ACHN (cell line): ENCODE data around the gene SLC2A5.
"Not testable (repeated sequence)": the region's sequence is repeated elsewhere in the genome, so short reads cannot be mapped to it uniquely, and the experiment has no call there.

ENCODE experiments used
- DNase-seq: peaks from one replicate; pipeline ENCODE4 v3.0.0-alpha.2; 2015
- in situ Hi-C: cut with HindIII; loops from 2 replicates; pipeline ENCODE4 v1.10.0; 2017; ENCODE audit warnings: low sequenced_read_pairs, low pct_ligation_motif_present, low pct_unique_long_range_greater_than_20kb

SLC2A5 gene

GRCh38 chr1:9041116-9041779 is 28.2 kb downstream of the SLC2A5 start:
- no peak for DNase-seq
- in situ Hi-C loops: no loop called here

GRCh38 chr1:9040659-9041030 is 28.8 kb downstream of the SLC2A5 start:
- no peak for DNase-seq
- in situ Hi-C loops: no loop called here

GRCh38 chr1:9039761-9040658 is 29.4 kb downstream of the SLC2A5 start:
- in situ Hi-C loops: no loop called here
- no peak for DNase-seq

GRCh38 chr1:9038881-9039760 is 30.3 kb downstream of the SLC2A5 start:
- no peak for DNase-seq
- in situ Hi-C loops: no loop called here

GRCh38 chr1:9038338-9038650 is 31.1 kb downstream of the SLC2A5 start:
- no peak for DNase-seq
- in situ Hi-C loops: no loop called here

- in situ Hi-C loops: no loop called here
- DNase-seq: no peak
Observed at GRCh38 chr1:9037476-9038337, 31.7 kb downstream of the SLC2A5 start.

- DNase-seq: no peak
- in situ Hi-C loops: no loop called here
Observed at GRCh38 chr1:9035226-9035625, 34.2 kb downstream of the SLC2A5 start.

- no peak for DNase-seq
- in situ Hi-C loops: no loop called here
Observed at GRCh38 chr1:9033363-9033762, 36.1 kb downstream of the SLC2A5 start.

GRCh38 chr1:9031484-9032259 is 37.8 kb downstream of the SLC2A5 start:
- DNase-seq: no peak
- in situ Hi-C loops: no loop called here

- in situ Hi-C loops, DNase-seq: not testable (repeated sequence)
Observed at GRCh38 chr1:9031077-9031476, 38.4 kb downstream of the SLC2A5 start.

GRCh38 chr1:9028921-9029705 is 40.3 kb downstream of the SLC2A5 start:
- in situ Hi-C loops: no loop called here
- DNase-seq: no peak

- no peak for DNase-seq
- in situ Hi-C loops: no loop called here
Observed at GRCh38 chr1:9027307-9027706, 42.1 kb downstream of the SLC2A5 start.

- in situ Hi-C loops: no loop called here
- DNase-seq: no peak
Observed at GRCh38 chr1:9025449-9025848, 44.0 kb downstream of the SLC2A5 start.

- in situ Hi-C loops: no loop called here
Observed at GRCh38 chr1:9024837-9025236, 44.6 kb downstream of the SLC2A5 start.

GRCh38 chr1:9022773-9023172 is 46.7 kb downstream of the SLC2A5 start:
- in situ Hi-C loops: no loop called here
- DNase-seq: no peak

More at GRCh38 chr1:9024837-9025236, 44.6 kb downstream of the SLC2A5 start:
- DNase-seq: no peak

GRCh38 chr1:9022026-9022738 is 47.3 kb downstream of the SLC2A5 start:
- in situ Hi-C loops, DNase-seq: not testable (repeated sequence)
